Progenitor cell of endocrine pancreas (in vitro differentiated cells): ENCODE data around the gene DYNC1I2. TPM values are rescaled to one million over a fixed set of nuclear protein-coding genes. Genes with fewer than 3 reads are reported as not detected.

Source experiments
- DNase-seq: peaks from one replicate; pipeline ENCODE4 v3.0.0; 2021; ENCODE audit warnings: low spot score; ENCODE audit not compliant: unreplicated experiment
- H3K27ac Mint-ChIP-seq: 2 replicates; pipeline ENCODE4 v1.8.0; 2021; ENCODE audit warnings: mild to moderate bottlenecking, moderate library complexity, mixed read lengths
- H3K27me3 Mint-ChIP-seq: 2 replicates; pipeline ENCODE4 v1.8.0; 2021; ENCODE audit warnings: mixed read lengths
- H3K36me3 Mint-ChIP-seq: 2 replicates; pipeline ENCODE4 v1.8.0; 2022; ENCODE audit warnings: mixed read lengths; ENCODE audit not compliant: insufficient read depth
- H3K4me1 Mint-ChIP-seq: 2 replicates; pipeline ENCODE4 v1.8.0; 2021; ENCODE audit warnings: low read depth, mixed read lengths
- H3K4me3 Mint-ChIP-seq: 2 replicates; pipeline ENCODE4 v1.8.0; 2021; ENCODE audit warnings: low read depth, mild to moderate bottlenecking, moderate library complexity, mixed read lengths
- H3K9me3 Mint-ChIP-seq: 2 replicates; pipeline ENCODE4 v1.8.0; 2021; ENCODE audit warnings: low read depth, mixed read lengths
- CTCF ChIP-seq: fragments of 200-600 bp; sonication (generic); IDR thresholded peaks from one replicate; pipeline ENCODE4 v1.5.0; 2021; ENCODE audit warnings: antibody characterized with exemption, mild to moderate bottlenecking; ENCODE audit not compliant: unreplicated experiment
- total RNA-seq: library from RNA; stranded (reverse); gene quantifications from 2 replicates; pipeline ENCODE4 v1.2.1, GENCODE V29; 2021

The DYNC1I2 gene
- total RNA-seq, 1 donor from 2014 or later = 116 TPM

GRCh38 chr2:171675810-171676345, 11.4 kb upstream of the DYNC1I2 start:
- H3K27ac Mint-ChIP-seq = no peak overlapping the region
- no peak overlapping the region for H3K4me3 Mint-ChIP-seq

GRCh38 chr2:171678619-171679018, 8.7 kb upstream of the DYNC1I2 start:
- H3K4me3 Mint-ChIP-seq = no peak overlapping the region
- H3K27ac Mint-ChIP-seq = no peak overlapping the region
- H3K36me3 Mint-ChIP-seq = no peaks in the 10 kb centered on the region
- H3K27me3 Mint-ChIP-seq = peaks cover 3% of the 10 kb centered on the region
- no peak for TF ChIP-seq CTCF
- no peak for DNase-seq
- no peaks in the 10 kb centered on the region for H3K4me1 Mint-ChIP-seq
- H3K9me3 Mint-ChIP-seq = no peaks in the 10 kb centered on the region

More at GRCh38 chr2:171675810-171676345, 11.4 kb upstream of the DYNC1I2 start:
- H3K36me3 Mint-ChIP-seq = no peaks in the 10 kb centered on the region
- H3K4me1 Mint-ChIP-seq = no peaks in the 10 kb centered on the region
- DNase-seq = no peak
- H3K27me3 Mint-ChIP-seq = peaks cover 9% of the 10 kb centered on the region
- no peaks in the 10 kb centered on the region for H3K9me3 Mint-ChIP-seq
- TF ChIP-seq CTCF = no peak

- Mint-ChIP-seq H3K9me3 (no peaks in the 10 kb centered on the region), H3K27ac (peak overlapping the region; percentile 98), H3K27me3 (no peaks in the 10 kb centered on the region), H3K36me3 (peaks cover 4% of the 10 kb centered on the region), H3K4me3 (peak overlapping the region; percentile 98), H3K4me1 (peaks cover 12% of the 10 kb centered on the region)
- DNase-seq = no peak
- no peak for TF ChIP-seq CTCF
These were observed 828 bp downstream of the DYNC1I2 start for GRCh38 chr2:171688129-171688465.

- Mint-ChIP-seq H3K27ac (no peak overlapping the region), H3K36me3 (peaks cover 18% of the 10 kb centered on the region), H3K4me1 (peaks cover 12% of the 10 kb centered on the region), H3K9me3 (no peaks in the 10 kb centered on the region), H3K4me3 (no peak overlapping the region), H3K27me3 (no peaks in the 10 kb centered on the region)
- TF ChIP-seq CTCF = no peak
- no peak for DNase-seq
These were observed 5.1 kb downstream of the DYNC1I2 start for GRCh38 chr2:171692331-171692730.

GRCh38 chr2:171702781-171703556, 15.7 kb downstream of the DYNC1I2 start:
- no peaks in the 10 kb centered on the region for H3K9me3 Mint-ChIP-seq
- H3K36me3 Mint-ChIP-seq = peaks cover 13% of the 10 kb centered on the region
- H3K4me3 Mint-ChIP-seq = no peak overlapping the region
- peaks cover 7% of the 10 kb centered on the region for H3K4me1 Mint-ChIP-seq
- no peak overlapping the region for H3K27ac Mint-ChIP-seq
- H3K27me3 Mint-ChIP-seq = no peaks in the 10 kb centered on the region
- DNase-seq = no peak
- TF ChIP-seq CTCF = no peak
